Measurements from ENCODE around the gene HOGA1.
"Not testable (repeated sequence)": the region's sequence is repeated elsewhere in the genome, so short reads cannot be mapped to it uniquely, and the experiment has no call there.

HOGA1 gene

GRCh38 chr10:97612386-97612785, 28.2 kb downstream of the HOGA1 start:
- peak; percentile 55 for DNase-seq

DNA sequence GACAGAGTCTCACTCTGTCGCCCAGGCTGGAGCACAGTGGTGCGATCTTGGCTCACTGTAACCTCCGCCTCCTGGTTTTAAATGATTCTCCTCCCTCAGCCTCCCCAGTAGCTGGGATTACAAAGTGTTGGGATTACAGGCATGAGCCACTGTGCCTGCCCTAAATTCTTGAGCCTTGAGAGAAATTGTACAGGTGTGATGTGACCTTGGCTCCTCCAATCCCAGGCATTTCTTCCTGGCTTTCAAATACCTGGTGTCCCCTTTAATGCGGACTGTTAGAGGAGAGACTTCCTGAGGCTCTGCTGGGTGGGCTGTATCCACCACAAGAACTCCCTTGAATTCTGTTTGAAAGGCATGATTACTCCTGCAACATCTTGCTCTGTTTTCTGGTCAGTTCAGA, 34.1 kb downstream of the HOGA1 start:
- DNase-seq, result no peak

- DNase-seq, result no peak
Observed at GRCh38 chr10:97618733-97619132, 34.5 kb downstream of the HOGA1 start.

GRCh38 chr10:97623277-97623676, 39.1 kb downstream of the HOGA1 start:
- no peak for DNase-seq

DNA sequence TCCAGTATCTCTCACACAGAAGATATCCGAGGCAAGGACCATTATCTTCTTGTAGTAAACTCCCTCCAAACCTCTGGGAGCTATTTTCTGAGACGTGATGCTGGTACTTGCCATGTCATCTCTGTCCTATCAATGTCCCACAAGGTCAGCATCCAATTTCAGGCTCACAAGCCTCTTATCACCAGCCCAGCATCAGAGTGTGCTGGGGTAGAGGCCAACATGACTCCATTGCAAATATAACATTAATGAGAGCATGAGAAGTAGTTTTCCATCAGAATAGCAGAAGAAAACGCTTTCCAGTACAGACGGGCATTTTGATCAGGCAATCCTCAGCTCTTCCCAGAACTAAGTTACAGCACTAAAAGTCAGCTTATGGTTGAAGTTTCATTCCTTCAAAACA, 43.5 kb downstream of the HOGA1 start:
- no peak for DNase-seq

- no peak for DNase-seq
Observed at GRCh38 chr10:97628228-97628627, 44.0 kb downstream of the HOGA1 start.

- DNase-seq, result no peak
Observed at GRCh38 chr10:97629289-97629688, 45.1 kb downstream of the HOGA1 start.

DNA sequence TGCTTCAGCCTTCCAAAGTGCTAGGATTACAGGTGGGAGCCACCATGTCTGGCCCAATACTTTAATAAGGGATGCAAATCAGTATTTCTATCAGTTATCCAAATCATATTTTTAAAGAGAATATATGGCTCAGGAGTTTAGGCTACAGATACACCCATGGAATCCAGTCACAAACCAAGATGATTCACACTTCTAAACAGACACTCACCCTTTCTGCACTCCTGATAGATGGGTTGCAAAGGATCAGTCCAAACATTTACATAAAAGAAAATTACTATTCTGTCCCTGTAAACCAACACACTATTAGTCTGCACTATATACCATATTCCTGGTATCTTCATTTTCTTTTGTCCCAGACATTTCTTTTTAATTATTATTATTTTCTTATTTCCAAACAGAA, 46.9 kb downstream of the HOGA1 start:
- no peak for DNase-seq

DNA sequence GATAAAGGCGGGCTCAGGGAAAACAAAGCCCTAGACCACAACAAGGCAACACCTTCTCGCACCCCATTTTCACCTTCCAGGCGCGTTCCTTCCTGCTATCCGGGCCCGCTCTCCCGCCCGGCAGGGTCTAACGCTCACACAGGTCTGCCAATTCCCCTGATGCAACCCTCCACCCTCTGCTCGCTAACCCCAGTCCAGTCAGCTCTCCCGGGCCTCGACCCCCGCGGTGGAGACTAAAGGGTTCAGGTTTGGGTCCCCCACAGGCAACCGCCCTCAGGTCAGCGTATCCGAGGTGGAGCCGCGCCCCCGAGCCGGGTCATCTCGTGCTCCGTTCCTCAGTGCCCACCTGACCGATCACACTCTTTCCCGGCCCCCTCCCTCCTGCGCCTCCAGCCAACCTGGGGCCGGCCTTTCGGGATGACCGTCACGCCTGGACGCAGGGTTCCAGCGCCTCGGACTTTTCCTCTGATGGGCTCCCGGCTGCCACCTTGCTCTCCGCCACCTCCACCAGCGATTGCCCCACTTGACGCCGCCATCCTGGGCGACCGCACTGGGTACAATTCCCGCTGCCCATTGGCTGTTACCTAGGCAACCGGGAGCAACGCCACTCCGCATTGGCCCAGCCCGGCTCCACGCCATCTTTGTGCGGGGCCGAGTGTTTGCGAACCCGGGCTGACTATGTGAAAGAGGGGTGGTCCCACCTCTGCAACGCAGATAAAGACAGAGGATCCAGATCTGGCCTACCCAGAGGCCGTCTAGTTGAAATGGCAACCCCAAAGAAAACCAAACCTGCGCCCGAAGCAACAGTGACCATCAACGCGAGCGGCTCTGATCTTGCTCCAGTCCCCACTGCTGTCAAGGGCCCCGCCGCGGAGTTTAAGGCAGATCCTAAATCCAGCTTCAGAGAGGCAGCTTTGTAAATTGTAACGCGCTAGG, 49.0 kb downstream of the HOGA1 start, which contains the start of gene MORN4:
MORN4 (minus strand) TSS at position 552 of the 936 bp plus-strand sequence. CDS start 13,847 bp downstream, outside the sequence.
- DNase-seq, result peak; percentile 92

DNA sequence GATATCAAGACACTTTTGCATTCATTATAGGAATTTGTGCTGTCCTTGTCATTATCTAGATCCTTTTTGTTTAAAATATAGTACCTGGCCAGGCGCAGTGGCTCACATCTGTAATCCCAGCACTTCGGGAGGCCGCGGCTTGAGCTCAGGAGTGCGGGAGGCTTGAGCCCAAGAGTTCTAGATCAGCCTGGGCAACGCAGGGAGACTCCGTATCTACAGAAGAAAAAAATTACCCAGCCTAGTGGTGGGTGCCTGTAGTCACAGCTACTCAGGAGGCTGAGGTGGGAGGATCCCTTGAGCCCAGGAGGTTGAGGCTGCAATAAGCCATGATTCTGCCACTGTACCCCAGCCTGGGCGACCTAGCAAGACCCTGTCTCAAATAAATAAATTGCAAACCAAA, 49.7 kb downstream of the HOGA1 start:
- peak; percentile 9 for DNase-seq

DNA sequence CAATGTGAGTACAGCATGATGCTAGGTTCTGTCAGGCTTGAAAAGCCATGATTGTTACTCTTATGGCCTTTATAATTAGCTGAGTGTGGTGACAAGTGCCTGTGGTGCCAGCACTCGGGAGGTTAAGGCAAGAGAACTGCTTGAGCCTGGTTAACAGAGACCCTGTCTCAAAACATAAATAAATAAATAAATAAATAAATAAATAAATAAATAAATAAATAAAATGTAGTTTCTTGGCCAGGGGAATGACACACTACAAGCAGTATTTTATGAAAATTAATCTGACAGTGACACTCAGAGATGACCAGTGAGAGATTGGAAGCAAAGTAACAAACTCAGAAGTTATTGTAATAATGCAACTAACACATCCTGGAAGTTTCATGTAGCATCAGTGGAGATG, 51.4 kb downstream of the HOGA1 start:
- no peak for DNase-seq

- DNase-seq, result not testable (repeated sequence)
Observed at GRCh38 chr10:97639090-97639489, 54.9 kb downstream of the HOGA1 start.

DNA sequence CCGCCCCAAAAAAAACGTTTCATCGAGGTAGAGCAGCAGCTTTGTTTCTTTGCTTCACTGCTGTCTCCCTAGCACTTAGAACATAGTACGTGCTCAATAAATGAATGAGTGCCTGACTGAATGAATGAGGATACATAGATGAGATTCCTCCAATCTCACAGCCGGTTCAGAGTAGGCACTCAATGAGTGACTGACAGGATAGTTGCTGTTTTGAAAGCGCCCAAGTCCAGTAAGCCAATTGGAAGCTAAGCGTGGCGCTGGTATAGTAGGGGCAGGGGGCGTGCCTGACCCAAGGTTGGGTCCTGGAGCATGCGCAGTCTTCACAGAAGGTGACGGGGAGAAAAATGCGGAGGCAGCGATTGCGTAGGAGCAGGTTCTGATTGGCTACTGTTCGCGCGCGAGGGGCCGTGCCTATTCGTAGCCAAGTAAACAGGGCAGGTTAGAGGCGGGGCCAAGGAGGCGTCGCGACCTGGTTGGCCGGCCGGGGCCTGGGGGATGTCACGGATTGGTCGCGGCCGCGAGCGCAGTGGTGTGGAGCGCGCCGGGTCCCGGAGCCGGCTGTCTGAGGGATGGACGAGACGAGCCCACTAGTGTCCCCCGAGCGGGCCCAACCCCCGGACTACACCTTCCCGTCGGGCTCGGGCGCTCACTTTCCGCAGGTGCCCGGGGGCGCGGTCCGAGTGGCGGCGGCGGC, 56.1 kb downstream of the HOGA1 start, which contains the start of gene PI4K2A:
PI4K2A (plus strand) TSS at position 498 of the 694 bp plus-strand sequence; CDS start at position 570, 72 bp downstream.
- DNase-seq, result peak; percentile 100

GRCh38 chr10:97640868-97641811, 57.0 kb downstream of the HOGA1 start:
- peak; percentile 53 for DNase-seq

GRCh38 chr10:97642471-97643159, 58.4 kb downstream of the HOGA1 start:
- not testable (repeated sequence) for DNase-seq

DNA sequence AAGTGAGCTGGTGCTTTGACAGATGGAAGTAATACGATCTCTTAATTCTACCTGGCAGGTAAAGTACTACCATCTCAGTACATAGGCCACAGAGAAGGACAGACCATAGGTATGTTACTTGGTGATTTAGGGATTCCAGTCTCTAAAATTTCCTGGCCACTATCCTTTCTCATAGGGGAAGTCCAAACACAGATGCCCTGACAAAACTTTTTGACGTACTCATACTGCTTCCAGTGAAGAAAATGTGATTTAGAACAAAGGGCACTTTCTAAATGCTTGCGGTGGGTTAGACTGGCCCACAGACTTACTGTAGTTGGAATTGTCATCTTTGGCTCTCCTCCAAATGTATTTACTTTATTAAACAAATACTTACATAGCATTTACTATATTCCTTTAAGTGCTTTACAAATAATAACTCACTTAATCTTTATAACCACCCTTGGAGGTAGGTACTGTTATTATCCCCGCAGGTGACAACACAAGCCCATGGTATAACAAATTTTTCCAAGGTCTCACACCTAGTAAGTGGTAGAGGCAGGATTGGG, 59.3 kb downstream of the HOGA1 start:
- DNase-seq, result no peak

GRCh38 chr10:97644936-97645335, 60.7 kb downstream of the HOGA1 start:
- DNase-seq, result no peak

- peak; percentile 70 for DNase-seq
Observed at GRCh38 chr10:97647556-97647955, 63.4 kb downstream of the HOGA1 start.

DNA sequence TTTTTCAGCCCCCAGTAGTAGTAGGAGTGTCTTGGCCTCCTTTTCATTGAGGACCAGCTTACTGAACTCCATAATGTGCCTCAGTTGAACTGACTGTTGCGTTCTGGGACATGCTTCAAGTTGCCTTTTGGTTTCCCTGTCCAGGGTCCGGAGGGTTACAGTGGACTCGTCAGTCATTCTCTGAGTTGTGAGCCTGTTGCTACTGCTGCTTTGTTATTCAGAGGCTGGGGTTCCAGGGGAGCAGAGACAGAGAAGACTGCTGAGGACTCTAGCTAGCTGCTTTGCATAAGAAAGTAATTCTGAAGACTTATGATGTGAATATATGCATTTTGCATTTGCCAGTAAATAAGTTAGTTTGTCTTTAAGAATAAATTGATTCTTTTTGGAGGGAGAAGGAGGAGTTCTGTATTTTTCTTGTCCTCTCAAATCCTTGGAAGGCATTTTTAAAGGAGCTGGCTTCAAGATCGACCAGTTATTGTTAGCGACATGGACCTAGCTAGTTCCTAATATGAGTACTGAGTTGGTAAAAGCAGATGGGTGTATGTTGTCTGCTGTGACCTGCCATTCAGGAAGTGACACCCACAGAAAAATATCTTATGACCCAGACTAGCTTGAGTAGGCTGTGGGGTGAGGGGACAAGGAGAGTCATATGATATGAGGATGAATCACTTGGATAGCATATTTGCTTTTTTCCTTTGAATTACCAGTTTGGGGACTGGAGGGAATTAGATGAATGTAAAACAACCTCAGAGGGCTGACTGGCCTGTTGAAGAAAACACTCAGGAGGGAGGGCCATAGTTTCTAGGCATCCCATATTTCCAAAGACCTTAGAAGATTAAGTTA, 64.6 kb downstream of the HOGA1 start:
- peak; percentile 96 for DNase-seq

DNA sequence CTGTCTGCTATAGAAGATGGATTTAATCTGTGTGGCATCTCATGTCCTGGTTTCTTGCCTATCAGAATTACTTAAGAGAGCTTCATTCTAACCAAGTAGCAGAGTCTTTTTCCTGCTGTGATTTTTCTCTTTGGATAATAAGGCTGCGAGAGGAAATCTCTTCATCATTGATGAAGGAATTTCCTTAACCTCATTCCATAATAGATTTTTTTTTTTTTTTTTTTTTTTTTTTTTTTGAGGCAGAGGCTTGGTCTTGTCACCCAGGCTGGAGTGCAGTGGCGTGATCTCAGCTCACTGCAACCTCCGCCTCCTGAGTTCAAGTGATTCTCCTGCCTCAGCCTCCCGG, 65.2 kb downstream of the HOGA1 start:
- not testable (repeated sequence) for DNase-seq

DNA sequence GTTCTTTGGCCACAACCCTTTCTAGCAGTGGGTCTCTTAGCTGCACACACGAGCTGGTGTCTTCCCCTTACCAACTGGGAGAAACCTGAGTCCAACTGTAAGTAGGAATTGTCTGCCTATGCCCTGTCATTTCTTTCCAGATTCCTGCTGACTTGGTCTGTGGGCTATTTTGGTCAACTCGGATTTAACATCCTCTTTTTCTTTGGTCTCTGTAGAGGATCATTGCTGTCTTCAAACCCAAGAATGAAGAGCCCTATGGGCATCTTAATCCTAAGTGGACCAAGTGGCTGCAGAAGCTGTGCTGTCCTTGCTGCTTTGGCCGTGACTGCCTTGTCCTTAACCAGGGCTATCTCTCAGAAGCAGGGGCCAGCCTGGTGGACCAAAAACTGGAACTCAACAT, 66.5 kb downstream of the HOGA1 start:
- DNase-seq, result no peak

Data from EL (cell line).